CD14-positive monocyte (primary cell): ENCODE data around the gene ITGB2. TPM values are rescaled to one million over a fixed set of nuclear protein-coding genes. Genes with fewer than 3 reads are reported as not detected.

Experiments
- DNase-seq, 3 donors: peaks; one replicate each; pipeline ENCODE4 v3.0.0-alpha.2; 2011 to 2022
- H2AFZ ChIP-seq: 2 replicates; pipeline ENCODE4 v1.6.0; 2012; ENCODE audit warnings: mild to moderate bottlenecking, low read depth, low read length, inconsistent platforms; ENCODE audit not compliant: insufficient read depth, poor library complexity, severe bottlenecking
- H3K27ac ChIP-seq, 2 donors: 1 replicate in 1 of 2; 2 replicates in 1 of 2; pipeline ENCODE4 v1.5.1; 2012 to 2013; ENCODE audit warnings: low read length in 2 of 2, control low read depth in 1 of 2, inconsistent platforms in 1 of 2, low read depth in 1 of 2, mild to moderate bottlenecking in 1 of 2
- H3K27me3 ChIP-seq, 2 donors: one replicate each; pipeline versions ENCODE4 v1.6.0 to v1.6.1; 2011 to 2013; ENCODE audit warnings: low read length in 2 of 2; ENCODE audit not compliant: control insufficient read depth in 2 of 2, insufficient read depth in 2 of 2
- H3K36me3 ChIP-seq, 2 donors: replicated peaks in 1 of 2; 1 replicate in 1 of 2; 2 replicates in 1 of 2; pipeline versions ENCODE4 v1.5.1 to v1.6.1; 2012 to 2013; ENCODE audit warnings: low read length in 2 of 2, control low read depth in 1 of 2, inconsistent platforms in 1 of 2, mild to moderate bottlenecking in 1 of 2; ENCODE audit not compliant: insufficient read depth in 2 of 2, control insufficient read depth in 1 of 2
- H3K4me1 ChIP-seq, 2 donors: 1 replicate in 1 of 2; 2 replicates in 1 of 2; pipeline versions ENCODE4 v1.5.1 to v1.6.1; 2012 to 2013; ENCODE audit warnings: low read length in 2 of 2, control low read depth in 1 of 2, inconsistent platforms in 1 of 2, mild to moderate bottlenecking in 1 of 2, moderate library complexity in 1 of 2; ENCODE audit not compliant: insufficient read depth in 2 of 2, control insufficient read depth in 1 of 2
- H3K4me2 ChIP-seq: replicated peaks from 2 replicates; pipeline ENCODE3; 2012; ENCODE audit warnings: low read length, moderate library complexity, mild to moderate bottlenecking; ENCODE audit not compliant: poor library complexity, severe bottlenecking; ENCODE audit errors: extremely low read depth
- H3K4me3 ChIP-seq, 3 experiments: fragments of 200-600 bp in 1 of 3; sonication (generic) in 1 of 3; replicated peaks in 1 of 3; 1 replicate in 2 of 3; 2 replicates in 1 of 3; pipeline ENCODE4 v1.5.1; 2011 to 2013; ENCODE audit warnings: low read length in 3 of 3, mild to moderate bottlenecking in 3 of 3, control low read depth in 2 of 3, low read depth in 2 of 3, inconsistent platforms in 1 of 3, moderate library complexity in 1 of 3
- H3K79me2 ChIP-seq: 2 replicates; pipeline ENCODE4 v1.6.0; 2012; ENCODE audit warnings: mild to moderate bottlenecking, control low read depth, inconsistent platforms, low read length, moderate library complexity; ENCODE audit not compliant: insufficient read depth
- H3K9ac ChIP-seq: 2 replicates; pipeline ENCODE4 v1.6.0; 2017; ENCODE audit warnings: low read length, mild to moderate bottlenecking; ENCODE audit not compliant: insufficient read depth, poor library complexity, severe bottlenecking
- H3K9me3 ChIP-seq, 2 donors: replicated peaks in 1 of 2; 1 replicate in 1 of 2; 2 replicates in 1 of 2; pipeline versions ENCODE4 v1.5.1 to v1.6.1; 2012 to 2013; ENCODE audit warnings: low read length in 2 of 2, control low read depth in 1 of 2; ENCODE audit not compliant: control insufficient read depth in 1 of 2, insufficient read depth in 1 of 2
- H4K20me1 ChIP-seq: 2 replicates; pipeline ENCODE4 v1.6.0; 2012; ENCODE audit warnings: mild to moderate bottlenecking, low read length, control low read depth, moderate library complexity; ENCODE audit not compliant: insufficient read depth
- H3K27ac Mint-ChIP-seq, 7 donors: one replicate each; pipeline ENCODE4 v1.8.0; 2020; ENCODE audit warnings: mild to moderate bottlenecking in 7 of 7, mixed read lengths in 7 of 7, moderate library complexity in 6 of 7, inconsistent platforms in 2 of 7
- H3K27me3 Mint-ChIP-seq, 3 donors: one replicate each; pipeline ENCODE4 v1.8.0; 2021 to 2022; ENCODE audit warnings: low read depth in 3 of 3, mild to moderate bottlenecking in 3 of 3, mixed read lengths in 3 of 3, moderate library complexity in 3 of 3, inconsistent platforms in 1 of 3
- H3K36me3 Mint-ChIP-seq, 2 donors: one replicate each; pipeline ENCODE4 v1.8.0; 2020; ENCODE audit warnings: mixed read lengths in 2 of 2, inconsistent platforms in 1 of 2, mild to moderate bottlenecking in 1 of 2
- H3K4me1 Mint-ChIP-seq: one replicate; pipeline ENCODE4 v1.8.0; 2020; ENCODE audit warnings: mild to moderate bottlenecking, mixed read lengths
- H3K4me3 Mint-ChIP-seq, 2 donors: one replicate each; pipeline ENCODE4 v1.8.0; 2020; ENCODE audit warnings: mild to moderate bottlenecking in 2 of 2, mixed read lengths in 2 of 2, moderate library complexity in 1 of 2
- H3K9me3 Mint-ChIP-seq, 7 donors: one replicate each; pipeline ENCODE4 v1.8.0; 2020 to 2022; ENCODE audit warnings: mixed read lengths in 7 of 7, mild to moderate bottlenecking in 6 of 7, moderate library complexity in 6 of 7, inconsistent platforms in 2 of 7
- WGBS: methylation state at CpG from one replicate; pipeline ENCODE4 v1.1.5; 2013; ENCODE audit warnings: missing lambda C conversion rate; ENCODE audit not compliant: insufficient coverage; 5-methylcytosine and 5-hydroxymethylcytosine counted together
- intact Hi-C, 2 donors: fragments of 100-400 bp; cut with micrococcal nuclease; formaldehyde crosslinking; loops; one replicate each; pipeline versions ENCODE4 v1.15.0 to v1.15.1; 2023
- polyA plus RNA-seq, 3 donors: library from polyadenylated mRNA; depleted of rRNA in 1 of 3; unstranded in 2 of 3; stranded (reverse) in 1 of 3; fragments of 300-500 nt in 2 of 3; fragments of >200 nt in 1 of 3; fragmentation: Illumina TruSeq in 2 of 3; gene quantifications; 1 replicate in 2 of 3; 2 replicates in 1 of 3; pipeline ENCODE4 v1.2.3, GENCODE V29; 2012 to 2021
- TF ChIP-seq, protein P1 (sequence below): fragments of 200-600 bp; IDR thresholded peaks from one replicate; pipeline ENCODE4 v1.8.0; 2022; ENCODE audit warnings: antibody characterized with exemption, mild to moderate bottlenecking

Gene ITGB2
- polyA plus RNA-seq, 3 donors = 1,470 to 1,628 (median 1,602) TPM

DNA sequence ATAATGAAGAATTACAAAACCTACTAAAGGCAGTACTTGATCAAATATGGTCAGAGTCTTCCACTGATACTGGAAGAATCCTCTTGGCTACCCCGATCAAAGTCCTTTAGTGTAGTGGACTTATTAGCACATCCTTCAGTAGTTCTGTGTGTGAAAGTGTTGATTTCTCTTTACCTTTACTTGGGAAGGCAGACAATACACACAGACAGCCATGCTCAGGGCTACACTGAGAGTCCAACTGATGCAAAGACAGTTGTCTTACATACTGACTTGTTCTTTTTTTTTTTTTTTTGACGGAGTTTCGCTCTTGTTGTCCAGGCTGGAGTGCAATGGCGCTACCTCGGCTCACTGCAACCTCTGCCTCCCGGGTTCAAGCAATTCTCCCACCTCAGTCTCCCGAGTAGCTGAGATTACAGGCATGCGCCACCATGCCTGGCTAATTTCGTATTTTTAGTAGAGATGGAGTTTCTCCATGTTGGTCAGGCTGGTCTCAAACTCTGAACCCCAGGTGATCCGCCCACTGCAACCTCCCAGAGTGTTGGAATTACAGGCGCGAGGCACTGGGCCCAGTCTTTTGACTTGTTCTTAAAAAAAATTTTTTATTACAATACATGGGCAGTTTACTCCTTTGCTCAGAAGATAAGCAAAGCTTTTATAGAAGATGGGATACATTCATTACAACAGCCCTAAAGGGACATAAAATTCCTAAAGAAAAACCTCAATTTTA, 43.7 kb downstream of the ITGB2 start:
- Histone ChIP-seq H3K79me2 (peaks cover 45% of the 10 kb centered on the region), H3K27ac (peak overlapping the region; percentile 46 to 88), H3K4me3 (peak overlapping the region in 1 of 3 experiments; percentile 92), H3K9ac (no peak overlapping the region), H3K36me3 (no peaks in the 10 kb centered on the region), H3K27me3 (no peaks in the 10 kb centered on the region), H3K9me3 (no peaks in the 10 kb centered on the region), H4K20me1 (peaks cover 11% of the 10 kb centered on the region), H2AFZ (no peak overlapping the region), H3K4me1 (peaks cover 81 to 89% of the 10 kb centered on the region in 2 donors), H3K4me2 (peak overlapping the region; percentile 66)
- Mint-ChIP-seq H3K4me1 (peaks cover 74% of the 10 kb centered on the region), H3K36me3 (no peaks in the 10 kb centered on the region), H3K4me3 (no peak overlapping the region), H3K27me3 (peaks cover 0 to 3% (median 0%) of the 10 kb centered on the region in 3 donors), H3K9me3 (peaks cover 0 to 3% (median 0%) of the 10 kb centered on the region in 7 donors), H3K27ac (peak overlapping the region; percentile 93 to 99 (median 96))
- WGBS = no CpG with 5 or more reads among the region's 12 CpGs
- TF ChIP-seq, protein P1, sequence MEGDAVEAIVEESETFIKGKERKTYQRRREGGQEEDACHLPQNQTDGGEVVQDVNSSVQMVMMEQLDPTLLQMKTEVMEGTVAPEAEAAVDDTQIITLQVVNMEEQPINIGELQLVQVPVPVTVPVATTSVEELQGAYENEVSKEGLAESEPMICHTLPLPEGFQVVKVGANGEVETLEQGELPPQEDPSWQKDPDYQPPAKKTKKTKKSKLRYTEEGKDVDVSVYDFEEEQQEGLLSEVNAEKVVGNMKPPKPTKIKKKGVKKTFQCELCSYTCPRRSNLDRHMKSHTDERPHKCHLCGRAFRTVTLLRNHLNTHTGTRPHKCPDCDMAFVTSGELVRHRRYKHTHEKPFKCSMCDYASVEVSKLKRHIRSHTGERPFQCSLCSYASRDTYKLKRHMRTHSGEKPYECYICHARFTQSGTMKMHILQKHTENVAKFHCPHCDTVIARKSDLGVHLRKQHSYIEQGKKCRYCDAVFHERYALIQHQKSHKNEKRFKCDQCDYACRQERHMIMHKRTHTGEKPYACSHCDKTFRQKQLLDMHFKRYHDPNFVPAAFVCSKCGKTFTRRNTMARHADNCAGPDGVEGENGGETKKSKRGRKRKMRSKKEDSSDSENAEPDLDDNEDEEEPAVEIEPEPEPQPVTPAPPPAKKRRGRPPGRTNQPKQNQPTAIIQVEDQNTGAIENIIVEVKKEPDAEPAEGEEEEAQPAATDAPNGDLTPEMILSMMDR = no peak
- intact Hi-C loops = no loop called here
- DNase-seq = no peak

DNA sequence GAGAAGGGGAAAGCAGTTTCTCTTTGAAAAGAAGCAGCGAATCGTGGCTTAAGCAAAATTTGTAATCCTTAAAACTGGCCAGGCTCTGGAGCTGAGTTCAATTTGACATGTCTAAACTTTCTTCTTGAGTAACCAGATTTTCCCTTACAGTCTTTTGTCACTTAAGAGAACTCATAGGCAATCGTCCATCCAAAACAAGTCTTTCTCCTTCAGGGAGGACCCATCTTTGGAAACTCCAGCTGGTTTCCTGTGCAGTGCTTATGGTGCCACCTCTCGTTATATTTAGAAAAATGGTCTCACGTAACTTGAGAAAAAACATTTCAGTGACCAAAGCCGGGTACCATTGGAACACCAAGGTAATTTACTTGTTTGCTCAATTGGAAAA, 45.4 kb downstream of the ITGB2 start:
- H3K4me2 ChIP-seq = peak overlapping the region; percentile 92
- H3K36me3 ChIP-seq = no peaks in the 10 kb centered on the region
- 3% methylated on average over 5 of the region's 6 CpGs for WGBS
- H4K20me1 ChIP-seq = peaks cover 28% of the 10 kb centered on the region
- H3K9ac ChIP-seq = peak overlapping the region; percentile 82
- intact Hi-C loops = no loop called here
- peaks cover 2 to 3% of the 10 kb centered on the region in 2 donors for H3K36me3 Mint-ChIP-seq
- peak overlapping the region; percentile 88 to 93 for H3K4me3 Mint-ChIP-seq
- TF ChIP-seq, protein P1 = no peak
- H3K27me3 ChIP-seq = no peaks in the 10 kb centered on the region
- no peak overlapping the region for H2AFZ ChIP-seq
- no peaks in the 10 kb centered on the region for H3K9me3 ChIP-seq
- H3K27ac ChIP-seq = peak overlapping the region; percentile 92 to 98
- peaks cover 62% of the 10 kb centered on the region for H3K79me2 ChIP-seq
- peaks cover 74% of the 10 kb centered on the region for H3K4me1 Mint-ChIP-seq
- H3K9me3 Mint-ChIP-seq = peaks cover 0 to 3% (median 0%) of the 10 kb centered on the region in 7 donors
- peak overlapping the region; percentile 65 to 92 (median 85) for H3K4me3 ChIP-seq
- peak in 2 of 3 donors; percentile 34 to 69 for DNase-seq
- H3K4me1 ChIP-seq = peaks cover 82 to 91% of the 10 kb centered on the region in 2 donors
- H3K27me3 Mint-ChIP-seq = no peaks in the 10 kb centered on the region
- peak overlapping the region; percentile 97 to 99 (median 98) for H3K27ac Mint-ChIP-seq
